HL-60 (cell line): ENCODE data around the gene RNF6.
"Not testable (repeated sequence)": the region's sequence is repeated elsewhere in the genome, so short reads cannot be mapped to it uniquely, and the experiment has no call there.

Source experiments
- DNase-seq, 2 experiments: peaks; one replicate each; pipeline ENCODE4 v3.0.0-alpha.2; 2010 to 2020; ENCODE audit warnings: low read depth in 1 of 2, low spot score in 1 of 2
- H3K27ac ChIP-seq: fragments of 250-450 bp; sonication (Bioruptor Pico); replicated peaks from 2 replicates; pipeline ENCODE4 v1.5.1; 2020; ENCODE audit warnings: mild to moderate bottlenecking, moderate library complexity
- H3K27me3 ChIP-seq: fragments of 250-450 bp; sonication (Bioruptor Pico); 2 replicates; pipeline ENCODE4 v1.5.1; 2021; ENCODE audit warnings: mild to moderate bottlenecking, moderate library complexity; ENCODE audit not compliant: insufficient read depth, poor library complexity, severe bottlenecking
- H3K4me3 ChIP-seq: replicated peaks from 2 replicates; pipeline ENCODE4 v1.5.1; 2011; ENCODE audit warnings: mild to moderate bottlenecking, control low read depth, low read length; ENCODE audit not compliant: insufficient read depth
- GABPA ChIP-seq: IDR thresholded peaks from 2 replicates; pipeline ENCODE4 v1.6.1; 2012; ENCODE audit warnings: low read depth
- POLR2AphosphoS5 ChIP-seq: IDR thresholded peaks from 2 replicates; pipeline ENCODE4 v1.6.1; 2012; ENCODE audit warnings: low read depth
- REST ChIP-seq: IDR thresholded peaks from 2 replicates; pipeline ENCODE4 v1.6.1; 2012; ENCODE audit warnings: low read depth; ENCODE audit not compliant: insufficient replicate concordance
- SPI1 ChIP-seq: IDR thresholded peaks from 2 replicates; pipeline ENCODE4 v1.6.1; 2012; ENCODE audit warnings: low read depth, mild to moderate bottlenecking, borderline replicate concordance
- TF ChIP-seq, protein P1 (sequence below): IDR thresholded peaks from one replicate; pipeline ENCODE4 v1.5.1; 2011; ENCODE audit warnings: low read length, control low read depth, inconsistent platforms; ENCODE audit not compliant: insufficient read depth

RNF6 gene

DNA sequence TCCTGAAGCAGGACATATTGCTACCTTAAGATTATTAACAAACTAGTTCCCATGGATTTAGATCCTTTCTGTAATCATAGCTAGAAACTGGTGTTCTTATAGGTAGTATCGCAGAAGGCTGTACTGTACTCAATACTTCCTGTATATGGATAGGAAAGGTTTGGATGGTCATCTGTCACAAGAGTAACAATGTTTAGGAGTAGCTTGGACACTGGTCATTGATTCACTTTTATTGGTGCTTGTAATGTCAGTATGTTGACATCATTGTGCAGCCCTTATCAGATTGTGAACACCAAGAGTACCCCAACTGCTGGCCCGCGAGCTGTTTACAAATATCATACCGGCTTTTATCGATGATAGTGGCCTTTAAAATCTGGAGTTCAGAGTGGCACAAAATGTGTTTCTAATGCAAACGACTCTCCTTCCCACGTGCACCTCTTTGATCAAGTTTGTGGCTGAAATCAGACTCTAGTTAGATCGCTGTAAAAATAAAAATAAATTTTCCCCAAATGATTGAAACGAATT lies 31.2 kb upstream of the RNF6 start:
- Histone ChIP-seq H3K4me3 (peak overlapping the region; percentile 94; the same call in 1 of the 2 replicates), H3K27me3 (no peaks in the 10 kb centered on the region), H3K27ac (peak overlapping the region; percentile 98)
- TF ChIP-seq REST (no peak), POLR2AphosphoS5 (no peak), GABPA (no peak), SPI1 (no peak)
- TF ChIP-seq, protein P1, sequence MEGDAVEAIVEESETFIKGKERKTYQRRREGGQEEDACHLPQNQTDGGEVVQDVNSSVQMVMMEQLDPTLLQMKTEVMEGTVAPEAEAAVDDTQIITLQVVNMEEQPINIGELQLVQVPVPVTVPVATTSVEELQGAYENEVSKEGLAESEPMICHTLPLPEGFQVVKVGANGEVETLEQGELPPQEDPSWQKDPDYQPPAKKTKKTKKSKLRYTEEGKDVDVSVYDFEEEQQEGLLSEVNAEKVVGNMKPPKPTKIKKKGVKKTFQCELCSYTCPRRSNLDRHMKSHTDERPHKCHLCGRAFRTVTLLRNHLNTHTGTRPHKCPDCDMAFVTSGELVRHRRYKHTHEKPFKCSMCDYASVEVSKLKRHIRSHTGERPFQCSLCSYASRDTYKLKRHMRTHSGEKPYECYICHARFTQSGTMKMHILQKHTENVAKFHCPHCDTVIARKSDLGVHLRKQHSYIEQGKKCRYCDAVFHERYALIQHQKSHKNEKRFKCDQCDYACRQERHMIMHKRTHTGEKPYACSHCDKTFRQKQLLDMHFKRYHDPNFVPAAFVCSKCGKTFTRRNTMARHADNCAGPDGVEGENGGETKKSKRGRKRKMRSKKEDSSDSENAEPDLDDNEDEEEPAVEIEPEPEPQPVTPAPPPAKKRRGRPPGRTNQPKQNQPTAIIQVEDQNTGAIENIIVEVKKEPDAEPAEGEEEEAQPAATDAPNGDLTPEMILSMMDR = no peak
- DNase-seq = no peak

GRCh38 chr13:26252006-26252405 lies 29.9 kb upstream of the RNF6 start:
- H3K27me3 ChIP-seq, H3K27ac ChIP-seq, DNase-seq, H3K4me3 ChIP-seq: not testable (repeated sequence)

- TF ChIP-seq GABPA (no peak), REST (no peak), SPI1 (no peak), POLR2AphosphoS5 (no peak)
- TF ChIP-seq, protein P1 = no peak
- Histone ChIP-seq H3K27ac (no peak overlapping the region), H3K4me3 (no peak overlapping the region), H3K27me3 (no peaks in the 10 kb centered on the region)
- DNase-seq = no peak
Measured at GRCh38 chr13:26249551-26249950, 27.4 kb upstream of the RNF6 start.

GRCh38 chr13:26247608-26248007 lies 25.5 kb upstream of the RNF6 start:
- no peaks in the 10 kb centered on the region for H3K27me3 ChIP-seq
- TF ChIP-seq POLR2AphosphoS5 = no peak
- no peak for TF ChIP-seq REST
- TF ChIP-seq, protein P1 = no peak
- TF ChIP-seq SPI1 = no peak
- TF ChIP-seq GABPA = no peak
- H3K27ac ChIP-seq = no peak overlapping the region
- no peak for DNase-seq
- no peak overlapping the region for H3K4me3 ChIP-seq
